KBM-7 (cell line): ENCODE measurements around the gene SYVN1.
A peak's percentile ranks its signal among the peaks of the same experiment; 100 is the strongest.
"Not testable (repeated sequence)": the region's sequence is repeated elsewhere in the genome, so short reads cannot be mapped to it uniquely, and the experiment has no call there.

Experiments
- DNase-seq: peaks from one replicate; pipeline ENCODE4 v3.0.0-alpha.2; 2015
- in situ Hi-C: fragments of 300-500 bp; cut with MboI; formaldehyde crosslinking; loops from 2 replicates; pipeline ENCODE4 v1.14.3; 2020; ENCODE audit warnings: low sequenced_read_pairs, low pct_unique_long_range_greater_than_20kb, mixed read lengths

Gene SYVN1

GRCh38 chr11:65134240-65134951 lies at the start of gene SYVN1:
Gene SYVN1 (minus strand): TSS chr11:65134519. CDS start chr11:65133601, 918 bp downstream.
- in situ Hi-C loops = no loop called here

GRCh38 chr11:65183201-65183891 lies 49.0 kb upstream of the SYVN1 start:
- in situ Hi-C loops = no loop called here
- DNase-seq = no peak

More at GRCh38 chr11:65134240-65134951, at the start of gene SYVN1:
- peak; percentile 91 for DNase-seq

GRCh38 chr11:65182258-65183170 lies 48.2 kb upstream of the SYVN1 start:
- DNase-seq = no peak
- in situ Hi-C loops = no loop called here

- DNase-seq = peak; percentile 87
- in situ Hi-C loops = no loop called here
Observed at GRCh38 chr11:65181569-65182257, 47.4 kb upstream of the SYVN1 start, which contains the start of gene CAPN1. Gene CAPN1 (plus strand): TSS chr11:65181928. CDS start chr11:65182702, 774 bp downstream.

- in situ Hi-C loops = no loop called here
- DNase-seq = peak; percentile 82
Observed at GRCh38 chr11:65180877-65181568, 46.7 kb upstream of the SYVN1 start.

GRCh38 chr11:65174571-65175010 lies 40.3 kb upstream of the SYVN1 start:
- not testable (repeated sequence) for DNase-seq

GRCh38 chr11:65172600-65172999 lies 38.3 kb upstream of the SYVN1 start:
- DNase-seq = no peak
- in situ Hi-C loops = no loop called here

More at GRCh38 chr11:65174571-65175010, 40.3 kb upstream of the SYVN1 start:
- in situ Hi-C loops = not testable (repeated sequence)

GRCh38 chr11:65170058-65170534 lies 35.8 kb upstream of the SYVN1 start, which contains the start of gene SPDYC:
Gene SPDYC (plus strand): TSS chr11:65170233. CDS start chr11:65171358, 1,125 bp downstream.
- no peak for DNase-seq
- in situ Hi-C loops = no loop called here

GRCh38 chr11:65169164-65169641 lies 34.9 kb upstream of the SYVN1 start:
- peak; percentile 52 for DNase-seq
- in situ Hi-C loops = no loop called here

GRCh38 chr11:65167656-65168055 lies 33.3 kb upstream of the SYVN1 start:
- no peak for DNase-seq
- in situ Hi-C loops = no loop called here

- in situ Hi-C loops = no loop called here
- DNase-seq = no peak
Observed at GRCh38 chr11:65166893-65167292, 32.6 kb upstream of the SYVN1 start.

GRCh38 chr11:65165410-65166317 lies 31.3 kb upstream of the SYVN1 start:
- in situ Hi-C loops = no loop called here
- DNase-seq = no peak

- in situ Hi-C loops = no loop called here
- DNase-seq = no peak
Observed at GRCh38 chr11:65163684-65164083, 29.4 kb upstream of the SYVN1 start.

GRCh38 chr11:65160643-65161042 lies 26.3 kb upstream of the SYVN1 start:
- in situ Hi-C loops = no loop called here
- no peak for DNase-seq

GRCh38 chr11:65159012-65159411 lies 24.7 kb upstream of the SYVN1 start:
- no peak for DNase-seq
- in situ Hi-C loops = no loop called here

GRCh38 chr11:65157336-65157735 lies 23.0 kb upstream of the SYVN1 start:
- DNase-seq = no peak
- in situ Hi-C loops = no loop called here

- DNase-seq = no peak
- in situ Hi-C loops = no loop called here
Observed at GRCh38 chr11:65156926-65157325, 22.6 kb upstream of the SYVN1 start.
